Activated CD4-positive, alpha-beta T cell treated with anti-CD3 and anti-CD28 coated beads for 36 hours (primary cell): ENCODE measurements around the gene HCFC1R1. TPM values are rescaled to one million over a fixed set of nuclear protein-coding genes. Genes with fewer than 3 reads are reported as not detected.

ENCODE experiments used
- ATAC-seq: fragments of 200-7000 bp; cut with Tn5 transposase; one replicate; pipeline ENCODE4 v1.10.0; 2021; ENCODE audit warnings: mild to moderate bottlenecking, moderate library complexity
- CTCF ChIA-PET: fragments of 350-600 bp; sonication (Branson Sonifier 250); formaldehyde crosslinking; loops from one replicate; lab custom pipeline; 2021; ENCODE audit warnings: antibody characterized with exemption; lab: Charles Lee
- POLR2A ChIA-PET: fragments of 350-600 bp; sonication (Branson Sonifier 250); formaldehyde crosslinking; loops from one replicate; lab custom pipeline; 2021; ENCODE audit warnings: antibody characterized with exemption, inconsistent platforms; lab: Charles Lee
- DNase-seq: peaks from one replicate; pipeline ENCODE4 v3.0.0-alpha.2; 2020
- H3K27ac Mint-ChIP-seq: one replicate; pipeline ENCODE4 v1.8.0; 2021; ENCODE audit warnings: mixed read lengths
- H3K27me3 Mint-ChIP-seq: one replicate; pipeline ENCODE4 v1.8.0; 2021; ENCODE audit warnings: mixed read lengths
- H3K36me3 Mint-ChIP-seq: one replicate; pipeline ENCODE4 v1.8.0; 2021; ENCODE audit warnings: low read depth, mixed read lengths
- H3K4me1 Mint-ChIP-seq: one replicate; pipeline ENCODE4 v1.8.0; 2021; ENCODE audit warnings: mixed read lengths
- H3K4me3 Mint-ChIP-seq: one replicate; pipeline ENCODE4 v1.8.0; 2021; ENCODE audit warnings: mild to moderate bottlenecking, moderate library complexity, mixed read lengths
- H3K9me3 Mint-ChIP-seq: one replicate; pipeline ENCODE4 v1.8.0; 2021; ENCODE audit warnings: low read depth, mixed read lengths
- intact Hi-C, 2 experiments: fragments of 100-400 bp; cut with DNase I in 1 of 2; cut with micrococcal nuclease in 1 of 2; formaldehyde crosslinking; loops; one replicate each; pipeline versions ENCODE4 v1.14.2 to v1.15.1; 2022 to 2024; cut with DNase I, micrococcal nuclease
- total RNA-seq, 2 experiments: library from RNA; stranded (reverse); gene quantifications; one replicate each; pipeline ENCODE4 v1.2.3, GENCODE V29; 2021

HCFC1R1 gene
- total RNA-seq, 2 experiments from 2014 or later: 30.0 to 30.7 TPM

- no peak for DNase-seq
- Mint-ChIP-seq H3K9me3 (no peaks in the 10 kb centered on the region), H3K36me3 (no peaks in the 10 kb centered on the region), H3K27me3 (no peaks in the 10 kb centered on the region), H3K27ac (no peak overlapping the region), H3K4me3 (no peak overlapping the region), H3K4me1 (no peaks in the 10 kb centered on the region)
- intact Hi-C loops: no loop called here
- POLR2A ChIA-PET: no interaction called here
- CTCF ChIA-PET: no interaction called here
- ATAC-seq: no peak
Observed at GRCh38 chr16:2992383-2993081, 31.2 kb downstream of the HCFC1R1 start.

GRCh38 chr16:2991566-2992261 is 32.0 kb downstream of the HCFC1R1 start:
- DNase-seq (no peak), ATAC-seq (no peak)
- H3K27ac Mint-ChIP-seq: no peak overlapping the region
- CTCF ChIA-PET: no interaction called here
- H3K36me3 Mint-ChIP-seq: no peaks in the 10 kb centered on the region
- no peak overlapping the region for H3K4me3 Mint-ChIP-seq
- H3K9me3 Mint-ChIP-seq: no peaks in the 10 kb centered on the region
- no peaks in the 10 kb centered on the region for H3K4me1 Mint-ChIP-seq
- POLR2A ChIA-PET: no interaction called here
- no peaks in the 10 kb centered on the region for H3K27me3 Mint-ChIP-seq
- intact Hi-C loops: no loop called here

GRCh38 chr16:2990891-2991290 is 32.9 kb downstream of the HCFC1R1 start:
- ATAC-seq (no peak), DNase-seq (no peak)
- H3K36me3 Mint-ChIP-seq: no peaks in the 10 kb centered on the region
- intact Hi-C loops: no loop called here
- H3K4me1 Mint-ChIP-seq: no peaks in the 10 kb centered on the region
- ChIA-PET CTCF (no interaction called here), POLR2A (no interaction called here)
- H3K4me3 Mint-ChIP-seq: no peak overlapping the region
- H3K9me3 Mint-ChIP-seq: no peaks in the 10 kb centered on the region
- H3K27me3 Mint-ChIP-seq: no peaks in the 10 kb centered on the region
- H3K27ac Mint-ChIP-seq: no peak overlapping the region

GRCh38 chr16:2988590-2989099 is 35.1 kb downstream of the HCFC1R1 start:
- H3K4me1 Mint-ChIP-seq: peaks cover 4% of the 10 kb centered on the region
- POLR2A ChIA-PET: no interaction called here
- H3K36me3 Mint-ChIP-seq: no peaks in the 10 kb centered on the region
- H3K27me3 Mint-ChIP-seq: no peaks in the 10 kb centered on the region
- H3K27ac Mint-ChIP-seq: no peak overlapping the region
- intact Hi-C loops: no loop called here
- H3K9me3 Mint-ChIP-seq: no peaks in the 10 kb centered on the region
- H3K4me3 Mint-ChIP-seq: no peak overlapping the region
- no peak for DNase-seq
- CTCF ChIA-PET: interaction anchor here (0.5 kb wide), 1 partner anchor 106 kb away, joined by 3 read pairs; the partner anchor contains the start of gene FLYWCH2
- no peak for ATAC-seq

GRCh38 chr16:2987833-2988232 is 35.9 kb downstream of the HCFC1R1 start:
- Mint-ChIP-seq H3K9me3 (no peaks in the 10 kb centered on the region), H3K27me3 (no peaks in the 10 kb centered on the region), H3K4me1 (peaks cover 4% of the 10 kb centered on the region), H3K4me3 (no peak overlapping the region), H3K36me3 (no peaks in the 10 kb centered on the region), H3K27ac (no peak overlapping the region)
- DNase-seq (no peak), ATAC-seq (no peak)
- ChIA-PET CTCF (interaction anchor here (0.5 to 0.6 kb wide), 2 partner anchors 37 to 105 kb away, joined by 3 read pairs; partner anchors contain the start of gene FLYWCH2), POLR2A (interaction anchor here (0.6 kb wide), 1 partner anchor 15 kb away, joined by 3 read pairs; no protein-coding TSS in a partner anchor)
- intact Hi-C loops: no loop called here

- Mint-ChIP-seq H3K27ac (no peak overlapping the region), H3K4me1 (peaks cover 4% of the 10 kb centered on the region), H3K27me3 (no peaks in the 10 kb centered on the region), H3K9me3 (no peaks in the 10 kb centered on the region), H3K4me3 (no peak overlapping the region), H3K36me3 (no peaks in the 10 kb centered on the region)
- no peak for DNase-seq
- CTCF ChIA-PET: interaction anchor here (0.6 to 1.6 kb wide), 2 partner anchors 38 to 41 kb away, joined by 3 read pairs; no protein-coding TSS in a partner anchor
- ATAC-seq: no peak
- POLR2A ChIA-PET: interaction anchor here (0.6 kb wide), 1 partner anchor 15 kb away, joined by 3 read pairs; no protein-coding TSS in a partner anchor
- intact Hi-C loops: no loop called here
Observed at GRCh38 chr16:2987286-2987685, 36.5 kb downstream of the HCFC1R1 start.

- H3K27me3 Mint-ChIP-seq: peaks cover under 1% of the 10 kb centered on the region
- ChIA-PET POLR2A (no interaction called here), CTCF (interaction anchor here (0.7 to 1.6 kb wide), 2 partner anchors 22 to 41 kb away, joined by 3 read pairs; no protein-coding TSS in a partner anchor)
- H3K4me1 Mint-ChIP-seq: peaks cover 5% of the 10 kb centered on the region
- DNase-seq (no peak), ATAC-seq (no peak)
- no peak overlapping the region for H3K4me3 Mint-ChIP-seq
- intact Hi-C loops: no loop called here
- H3K9me3 Mint-ChIP-seq: no peaks in the 10 kb centered on the region
- peaks cover under 1% of the 10 kb centered on the region for H3K36me3 Mint-ChIP-seq
- no peak overlapping the region for H3K27ac Mint-ChIP-seq
Observed at GRCh38 chr16:2986623-2987188, 37.0 kb downstream of the HCFC1R1 start.

GRCh38 chr16:2985893-2986355 is 37.8 kb downstream of the HCFC1R1 start:
- Mint-ChIP-seq H3K4me1 (peaks cover 6% of the 10 kb centered on the region), H3K9me3 (no peaks in the 10 kb centered on the region), H3K36me3 (peaks cover 2% of the 10 kb centered on the region), H3K27ac (no peak overlapping the region), H3K27me3 (peaks cover 2% of the 10 kb centered on the region), H3K4me3 (no peak overlapping the region)
- CTCF ChIA-PET: interaction anchor here (0.7 to 1.6 kb wide), 3 partner anchors 16 to 42 kb away, joined by 3 read pairs; no protein-coding TSS in a partner anchor
- ATAC-seq (no peak), DNase-seq (no peak)
- intact Hi-C loops: no loop called here
- POLR2A ChIA-PET: no interaction called here

- no peak overlapping the region for H3K27ac Mint-ChIP-seq
- intact Hi-C loops: no loop called here
- no peak overlapping the region for H3K4me3 Mint-ChIP-seq
- H3K4me1 Mint-ChIP-seq: peaks cover 6% of the 10 kb centered on the region
- POLR2A ChIA-PET: no interaction called here
- CTCF ChIA-PET: interaction anchor here (1.2 kb wide), 2 partner anchors 10 to 15 kb away, joined by 3 read pairs; no protein-coding TSS in a partner anchor
- ATAC-seq: no peak
- no peak for DNase-seq
- no peaks in the 10 kb centered on the region for H3K9me3 Mint-ChIP-seq
- peaks cover 2% of the 10 kb centered on the region for H3K36me3 Mint-ChIP-seq
- H3K27me3 Mint-ChIP-seq: peaks cover 2% of the 10 kb centered on the region
Observed at GRCh38 chr16:2985462-2985861, 38.3 kb downstream of the HCFC1R1 start.

GRCh38 chr16:2983706-2984136 is 40.0 kb downstream of the HCFC1R1 start:
- POLR2A ChIA-PET: no interaction called here
- Mint-ChIP-seq H3K36me3 (peaks cover 8% of the 10 kb centered on the region), H3K27me3 (peaks cover 2% of the 10 kb centered on the region), H3K27ac (no peak overlapping the region), H3K4me3 (peak overlapping the region; percentile 41), H3K4me1 (peaks cover 6% of the 10 kb centered on the region), H3K9me3 (no peaks in the 10 kb centered on the region)
- DNase-seq (peak; percentile 88), ATAC-seq (peak; percentile 57)
- CTCF ChIA-PET: interaction anchor here (0.7 kb wide), 1 partner anchor 134 kb away, joined by 6 read pairs; no protein-coding TSS in a partner anchor
- intact Hi-C loops: loop anchor here in 1 of 2 experiments (1.0 to 5.0 kb wide), 3 partner anchors 21 to 124 kb away; no protein-coding TSS in a partner anchor

- H3K4me1 Mint-ChIP-seq: peaks cover 6% of the 10 kb centered on the region
- H3K36me3 Mint-ChIP-seq: peaks cover 17% of the 10 kb centered on the region
- no peak overlapping the region for H3K27ac Mint-ChIP-seq
- ChIA-PET POLR2A (no interaction called here), CTCF (interaction anchor here (0.8 to 1.1 kb wide), 2 partner anchors 12 to 20 kb away, joined by 3 to 4 read pairs; no protein-coding TSS in a partner anchor)
- DNase-seq (no peak), ATAC-seq (no peak)
- no peaks in the 10 kb centered on the region for H3K9me3 Mint-ChIP-seq
- intact Hi-C loops: loop anchor here in 1 of 2 experiments (5.0 kb wide), 1 partner anchor 125 kb away; no protein-coding TSS in a partner anchor
- H3K4me3 Mint-ChIP-seq: no peak overlapping the region
- H3K27me3 Mint-ChIP-seq: peaks cover 2% of the 10 kb centered on the region
Observed at GRCh38 chr16:2982402-2982801, 41.3 kb downstream of the HCFC1R1 start.
